Liver (tissue), 9 donors: ENCODE results near the gene ROBO4. TPM values are rescaled to one million over a fixed set of nuclear protein-coding genes. Genes with fewer than 3 reads are reported as not detected.

Experiments
- DNase-seq: peaks from one replicate; pipeline ENCODE4 v3.0.0-alpha.2; 2017; ENCODE audit warnings: low spot score
- H3K27ac ChIP-seq, 2 donors: one replicate each; pipeline ENCODE4 v1.7.0; 2013; ENCODE audit warnings: inconsistent platforms in 2 of 2, low read length in 2 of 2, control low read depth in 1 of 2, low read depth in 1 of 2, mild to moderate bottlenecking in 1 of 2
- H3K27me3 ChIP-seq, 4 donors: one replicate each; pipeline versions ENCODE4 v1.6.1 to v1.7.0; 2013; ENCODE audit warnings: low read length in 3 of 4, inconsistent platforms in 1 of 4, mild to moderate bottlenecking in 1 of 4, moderate library complexity in 1 of 4; ENCODE audit not compliant: control insufficient read depth in 4 of 4, insufficient read depth in 4 of 4
- H3K36me3 ChIP-seq, 4 donors: one replicate each; pipeline versions ENCODE4 v1.6.1 to v1.7.0; 2013; ENCODE audit warnings: low read length in 3 of 4, mild to moderate bottlenecking in 3 of 4, low read depth in 1 of 4, moderate library complexity in 1 of 4; ENCODE audit not compliant: control insufficient read depth in 4 of 4, insufficient read depth in 3 of 4
- H3K4me1 ChIP-seq, 4 donors: one replicate each; pipeline versions ENCODE4 v1.6.1 to v1.7.0; 2013; ENCODE audit warnings: low read length in 3 of 4, mild to moderate bottlenecking in 3 of 4, moderate library complexity in 1 of 4; ENCODE audit not compliant: control insufficient read depth in 4 of 4, insufficient read depth in 4 of 4
- H3K4me3 ChIP-seq, 3 donors: one replicate each; pipeline versions ENCODE4 v1.6.1 to v1.7.0; 2013; ENCODE audit warnings: low read length in 3 of 3, control low read depth in 1 of 3, low read depth in 1 of 3, mild to moderate bottlenecking in 1 of 3
- H3K9ac ChIP-seq, 2 donors: one replicate each; pipeline ENCODE4 v1.7.0; 2013; ENCODE audit warnings: low read length in 2 of 2, mild to moderate bottlenecking in 2 of 2, moderate library complexity in 2 of 2, control low read depth in 1 of 2, low read depth in 1 of 2
- H3K9me3 ChIP-seq, 4 donors: one replicate each; pipeline versions ENCODE4 v1.6.1 to v1.7.0; 2013; ENCODE audit warnings: low read length in 3 of 4; ENCODE audit not compliant: control insufficient read depth in 4 of 4
- CTCF ChIP-seq: fragments of 150-350 bp; IDR thresholded peaks from 2 replicates; pipeline ENCODE4 v1.5.1; 2017; ENCODE audit warnings: improper control_type of control experiment, low read depth, low read length; ENCODE audit not compliant: missing input control
- EGR1 ChIP-seq, 2 donors: IDR thresholded peaks; 2 replicates each; pipeline ENCODE4 v1.6.1; 2016 to 2018; ENCODE audit warnings: antibody characterized with exemption in 2 of 2, low read depth in 2 of 2
- FOXA1 ChIP-seq: IDR thresholded peaks from 2 replicates; pipeline ENCODE4 v1.6.1; 2016; ENCODE audit warnings: antibody characterized with exemption
- GABPA ChIP-seq, 2 donors: IDR thresholded peaks in 1 of 2; conservative IDR thresholded peaks in 1 of 2; 2 replicates each; pipeline ENCODE4 v1.6.1; 2016; ENCODE audit warnings: antibody characterized with exemption in 2 of 2, mild to moderate bottlenecking in 1 of 2, moderate library complexity in 1 of 2
- HNF4A ChIP-seq, 2 donors: conservative IDR thresholded peaks; 2 replicates each; pipeline ENCODE4 v1.6.1; 2016; ENCODE audit warnings: antibody characterized with exemption in 2 of 2, mild to moderate bottlenecking in 2 of 2
- MAX ChIP-seq: IDR thresholded peaks from 2 replicates; pipeline ENCODE4 v1.6.1; 2016; ENCODE audit warnings: antibody characterized with exemption
- RAD21 ChIP-seq, 2 donors: IDR thresholded peaks; 2 replicates each; pipeline ENCODE4 v1.6.1; 2016; ENCODE audit warnings: antibody characterized with exemption in 2 of 2, mild to moderate bottlenecking in 2 of 2
- RXRA ChIP-seq, 2 donors: IDR thresholded peaks; 2 replicates each; pipeline ENCODE4 v1.6.1; 2017 to 2018; ENCODE audit warnings: antibody characterized with exemption in 2 of 2, mild to moderate bottlenecking in 1 of 2
- SP1 ChIP-seq: IDR thresholded peaks from 2 replicates; pipeline ENCODE4 v1.6.1; 2018; ENCODE audit warnings: antibody characterized with exemption, mild to moderate bottlenecking
- TAF1 ChIP-seq: conservative IDR thresholded peaks from 2 replicates; pipeline ENCODE4 v1.6.1; 2016; ENCODE audit warnings: antibody characterized with exemption, mild to moderate bottlenecking
- YY1 ChIP-seq: IDR thresholded peaks from 2 replicates; pipeline ENCODE4 v1.6.1; 2016; ENCODE audit warnings: antibody characterized with exemption, mild to moderate bottlenecking
- ZBTB33 ChIP-seq: IDR thresholded peaks from 2 replicates; pipeline ENCODE4 v1.6.1; 2016; ENCODE audit warnings: antibody characterized with exemption
- WGBS: extraction: QIAGEN DNeasy Blood & Tissue Kit; methylation state at CpG from one replicate; pipeline ENCODE4 v1.1.7; 2013; 5-methylcytosine and 5-hydroxymethylcytosine counted together
- polyA plus RNA-seq, 2 donors: library from polyadenylated mRNA; stranded (reverse) in 1 of 2; unstranded in 1 of 2; fragments of 200-250 nt in 1 of 2; fragments of >200 nt in 1 of 2; fragmentation: Nextera tagmentation in 1 of 2; extraction: Ambion mirVana in 1 of 2; gene quantifications; one replicate each; pipeline versions ENCODE4 v1.2.1 to v1.2.3, GENCODE V29; 2013 to 2015
- total RNA-seq, 2 donors: library from RNA; depleted of rRNA; stranded (reverse); fragments of >200 nt; gene quantifications; one replicate each; pipeline ENCODE4 v1.2.3, GENCODE V29; 2014
- donor health status: healthy.
- donor health status: healthy.
- donor health status: healthy.
- donor health status: healthy.
- donor health status: healthy.

ROBO4 gene
- total and polyA plus RNA-seq, 4 donors = 2.5 to 17.2 (median 7.6) TPM

GRCh38 chr11:124875943-124876817, 21.5 kb downstream of the ROBO4 start:
- H3K9ac ChIP-seq = peak overlapping the region; percentile 67
- H3K27me3 ChIP-seq = peaks cover 0 to 2% (median 0%) of the 10 kb centered on the region in 4 donors
- H3K27ac ChIP-seq = peak overlapping the region; percentile 89 to 92
- H3K36me3 ChIP-seq = no peaks in the 10 kb centered on the region
- WGBS = under 1% methylated on average over 69 of the region's 69 CpGs
- TF ChIP-seq RAD21 (IDR thresholded peaks at IDR 0.05) = peak; percentile 55 to 67
- peak; percentile 52 for TF ChIP-seq CTCF
- peak in 1 of 2 donors; percentile 46 for TF ChIP-seq GABPA (IDR thresholded peaks at IDR 0.05 in 1 of 2, conservative IDR thresholded peaks at IDR 0.05 in 1 of 2)
- peak; percentile 48 for TF ChIP-seq SP1
- TF ChIP-seq FOXA1 = no peak
- peak; percentile 35 for TF ChIP-seq YY1
- TF ChIP-seq EGR1 (IDR thresholded peaks at IDR 0.05; ENCODE audit: low read depth in 2 of 2) = peak; percentile 2 to 55
- TF ChIP-seq HNF4A (conservative IDR thresholded peaks at IDR 0.05) = no peak
- H3K4me3 ChIP-seq = peak overlapping the region; percentile 42 to 65 (median 65)
- H3K4me1 ChIP-seq = peaks cover 0 to 12% (median 4%) of the 10 kb centered on the region in 4 donors
- peak; percentile 74 for DNase-seq
- H3K9me3 ChIP-seq = no peaks in the 10 kb centered on the region

GRCh38 chr11:124875401-124875800, 22.3 kb downstream of the ROBO4 start:
- Histone ChIP-seq H3K27ac (no peak overlapping the region), H3K9ac (peak overlapping the region in 1 of 2 donors; percentile 67), H3K27me3 (peaks cover 0 to 3% (median 0%) of the 10 kb centered on the region in 4 donors), H3K4me3 (no peak overlapping the region), H3K36me3 (no peaks in the 10 kb centered on the region), H3K9me3 (no peaks in the 10 kb centered on the region), H3K4me1 (peaks cover 0 to 12% (median 4%) of the 10 kb centered on the region in 4 donors)
- DNase-seq = no peak
- TF ChIP-seq MAX = no peak
- no peak for TF ChIP-seq GABPA (IDR thresholded peaks at IDR 0.05 in 1 of 2, conservative IDR thresholded peaks at IDR 0.05 in 1 of 2)
- TF ChIP-seq CTCF = no peak
- TF ChIP-seq RAD21 (IDR thresholded peaks at IDR 0.05) = no peak
- no peak for TF ChIP-seq TAF1
- no peak for TF ChIP-seq ZBTB33
- no peak for TF ChIP-seq RXRA (IDR thresholded peaks at IDR 0.05)
- 67% methylated on average over 3 of the region's 3 CpGs for WGBS
